ENCODE measurements around the gene ZNF541. TPM values are rescaled to one million over a fixed set of nuclear protein-coding genes. Genes with fewer than 3 reads are reported as not detected.

Gene ZNF541
- polyA plus RNA-seq, 3 donors: not detected

- Histone ChIP-seq H3K4me1 (ENCODE audit: control insufficient read depth in 1 of 2, insufficient read depth in 2 of 2, low read length in 2 of 2) (peaks cover 26 to 34% of the 10 kb centered on the region in 2 donors), H3K36me3 (replicated peaks in 1 of 2; ENCODE audit: control insufficient read depth in 1 of 2, insufficient read depth in 2 of 2, low read length in 2 of 2) (peaks cover 4 to 15% of the 10 kb centered on the region in 2 donors), H3K4me2 (replicated peaks; ENCODE audit: extremely low read depth, low read length, poor library complexity, severe bottlenecking) (no peak overlapping the region), H3K9me3 (replicated peaks in 1 of 2; ENCODE audit: control insufficient read depth in 1 of 2, insufficient read depth in 1 of 2, low read length in 2 of 2) (no peaks in the 10 kb centered on the region), H3K27ac (ENCODE audit: low read depth in 1 of 2, low read length in 2 of 2) (no peak overlapping the region), H2AFZ (ENCODE audit: insufficient read depth, low read depth, low read length, poor library complexity, severe bottlenecking) (no peak overlapping the region), H3K9ac (ENCODE audit: insufficient read depth, low read length, poor library complexity, severe bottlenecking) (no peak overlapping the region), H3K27me3 (ENCODE audit: control insufficient read depth in 2 of 2, insufficient read depth in 2 of 2, low read length in 2 of 2) (no peaks in the 10 kb centered on the region), H3K79me2 (ENCODE audit: insufficient read depth, low read length) (peaks cover 96% of the 10 kb centered on the region), H3K4me3 (replicated peaks in 1 of 3; ENCODE audit: low read depth in 2 of 3, low read length in 3 of 3) (no peak overlapping the region), H4K20me1 (ENCODE audit: insufficient read depth, low read length) (peaks cover 91% of the 10 kb centered on the region)
- Mint-ChIP-seq H3K36me3 (peaks cover 10 to 33% of the 10 kb centered on the region in 2 donors), H3K27ac (peak overlapping the region in 4 of 7 donors; percentile 4 to 78 (median 59)), H3K27me3 (ENCODE audit: low read depth in 3 of 3) (peaks cover 0 to 2% (median 1%) of the 10 kb centered on the region in 3 donors), H3K4me1 (peaks cover 39% of the 10 kb centered on the region), H3K4me3 (no peak overlapping the region), H3K9me3 (peaks cover 0 to 2% (median 0%) of the 10 kb centered on the region in 7 donors)
- no peak for TF ChIP-seq CTCF (IDR thresholded peaks at IDR 0.05)
- intact Hi-C loops (cut with micrococcal nuclease): loop anchor here in 1 of 2 donors (5.0 kb wide), 1 partner anchor 48 kb away; no protein-coding TSS in a partner anchor
- DNase-seq: no peak
- 100% methylated on average over 2 of the region's 3 CpGs for WGBS (ENCODE audit: insufficient coverage)
Observed at GRCh38 chr19:47614021-47614295, 41.0 kb upstream of the ZNF541 start.

DNA sequence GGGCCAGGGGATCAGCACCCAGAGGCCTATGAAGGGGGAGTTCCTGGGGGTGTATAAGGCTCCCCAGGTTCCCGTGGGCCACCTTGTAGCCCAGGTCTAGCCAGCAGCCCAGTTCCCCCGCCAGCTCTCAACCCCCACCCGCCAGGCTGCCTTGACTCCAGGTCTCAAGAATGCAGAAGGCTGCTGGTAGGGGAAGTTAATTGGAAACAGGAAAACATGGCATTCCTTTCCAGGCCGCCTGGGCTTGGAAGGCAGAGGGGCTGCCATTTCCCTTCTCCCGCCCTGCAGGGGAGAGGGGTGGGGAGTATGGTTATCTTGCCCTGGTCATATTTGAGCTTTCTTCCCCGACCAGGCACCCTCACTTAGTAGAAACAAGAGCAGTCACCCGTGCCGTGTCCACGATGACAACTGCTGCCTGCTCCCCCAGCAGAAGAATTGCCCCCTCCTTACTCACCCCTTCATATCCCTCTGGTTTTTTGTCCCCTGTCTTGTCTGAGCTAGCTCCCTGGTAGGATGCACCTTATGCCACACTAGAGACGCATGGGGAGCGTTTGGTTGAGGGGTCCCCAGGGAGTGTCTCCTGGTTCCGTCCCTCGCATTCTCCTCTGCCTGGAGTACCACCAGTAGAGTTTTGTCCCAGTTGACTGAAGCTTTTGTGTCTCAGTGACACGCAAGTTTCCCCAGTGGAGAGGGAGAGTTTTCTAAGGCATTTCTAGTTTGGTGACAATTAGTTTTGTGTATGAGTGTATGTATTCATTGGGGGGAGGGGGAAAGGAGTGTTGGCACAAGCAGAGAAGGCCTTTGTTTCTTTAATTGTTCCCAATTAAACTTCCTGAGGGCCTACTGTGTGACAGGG lies 40.4 kb upstream of the ZNF541 start:
- no peak overlapping the region for H2AFZ ChIP-seq (ENCODE audit: insufficient read depth, low read depth, low read length, poor library complexity, severe bottlenecking)
- no peaks in the 10 kb centered on the region for H3K9me3 ChIP-seq (replicated peaks in 1 of 2; ENCODE audit: control insufficient read depth in 1 of 2, insufficient read depth in 1 of 2, low read length in 2 of 2)
- peaks cover 2 to 11% of the 10 kb centered on the region in 2 donors for H3K36me3 ChIP-seq (replicated peaks in 1 of 2; ENCODE audit: control insufficient read depth in 1 of 2, insufficient read depth in 2 of 2, low read length in 2 of 2)
- peaks cover 26 to 34% of the 10 kb centered on the region in 2 donors for H3K4me1 ChIP-seq (ENCODE audit: control insufficient read depth in 1 of 2, insufficient read depth in 2 of 2, low read length in 2 of 2)
- H3K27ac ChIP-seq (ENCODE audit: low read depth in 1 of 2, low read length in 2 of 2): no peak overlapping the region
- DNase-seq: no peak
- WGBS (ENCODE audit: insufficient coverage): 82% methylated on average over 6 of the region's 14 CpGs
- Mint-ChIP-seq H3K9me3 (peaks cover 0 to 2% (median 0%) of the 10 kb centered on the region in 7 donors), H3K27ac (peak overlapping the region in 3 of 7 donors; percentile 4 to 80 (median 75)), H3K4me1 (peaks cover 39% of the 10 kb centered on the region), H3K36me3 (peaks cover 10 to 29% of the 10 kb centered on the region in 2 donors), H3K4me3 (no peak overlapping the region), H3K27me3 (ENCODE audit: low read depth in 3 of 3) (peaks cover 0 to 2% (median 0%) of the 10 kb centered on the region in 3 donors)
- H3K9ac ChIP-seq (ENCODE audit: insufficient read depth, low read length, poor library complexity, severe bottlenecking): no peak overlapping the region
- H3K4me2 ChIP-seq (replicated peaks; ENCODE audit: extremely low read depth, low read length, poor library complexity, severe bottlenecking): no peak overlapping the region
- peaks cover 86% of the 10 kb centered on the region for H4K20me1 ChIP-seq (ENCODE audit: insufficient read depth, low read length)
- no peak overlapping the region for H3K4me3 ChIP-seq (replicated peaks in 1 of 3; ENCODE audit: low read depth in 2 of 3, low read length in 3 of 3)
- no peaks in the 10 kb centered on the region for H3K27me3 ChIP-seq (ENCODE audit: control insufficient read depth in 2 of 2, insufficient read depth in 2 of 2, low read length in 2 of 2)
- TF ChIP-seq CTCF (IDR thresholded peaks at IDR 0.05): no peak
- peaks cover 90% of the 10 kb centered on the region for H3K79me2 ChIP-seq (ENCODE audit: insufficient read depth, low read length)
- intact Hi-C loops (cut with micrococcal nuclease): loop anchor here in 1 of 2 donors (5.0 kb wide), 1 partner anchor 49 kb away; no protein-coding TSS in a partner anchor

All from CD14-positive monocyte (primary cell).